CD4-positive, alpha-beta T cell treated with Interleukin-21 for 1 hour (primary cell): ENCODE data around the gene RBM33.
A peak's percentile ranks its signal among the peaks of the same experiment; 100 is the strongest.
"Not testable (repeated sequence)": the region's sequence is repeated elsewhere in the genome, so short reads cannot be mapped to it uniquely, and the experiment has no call there.

Experiments used
- DNase-seq: peaks from one replicate; pipeline ENCODE4 v3.0.0-alpha.2; 2020

Gene RBM33, protein sequence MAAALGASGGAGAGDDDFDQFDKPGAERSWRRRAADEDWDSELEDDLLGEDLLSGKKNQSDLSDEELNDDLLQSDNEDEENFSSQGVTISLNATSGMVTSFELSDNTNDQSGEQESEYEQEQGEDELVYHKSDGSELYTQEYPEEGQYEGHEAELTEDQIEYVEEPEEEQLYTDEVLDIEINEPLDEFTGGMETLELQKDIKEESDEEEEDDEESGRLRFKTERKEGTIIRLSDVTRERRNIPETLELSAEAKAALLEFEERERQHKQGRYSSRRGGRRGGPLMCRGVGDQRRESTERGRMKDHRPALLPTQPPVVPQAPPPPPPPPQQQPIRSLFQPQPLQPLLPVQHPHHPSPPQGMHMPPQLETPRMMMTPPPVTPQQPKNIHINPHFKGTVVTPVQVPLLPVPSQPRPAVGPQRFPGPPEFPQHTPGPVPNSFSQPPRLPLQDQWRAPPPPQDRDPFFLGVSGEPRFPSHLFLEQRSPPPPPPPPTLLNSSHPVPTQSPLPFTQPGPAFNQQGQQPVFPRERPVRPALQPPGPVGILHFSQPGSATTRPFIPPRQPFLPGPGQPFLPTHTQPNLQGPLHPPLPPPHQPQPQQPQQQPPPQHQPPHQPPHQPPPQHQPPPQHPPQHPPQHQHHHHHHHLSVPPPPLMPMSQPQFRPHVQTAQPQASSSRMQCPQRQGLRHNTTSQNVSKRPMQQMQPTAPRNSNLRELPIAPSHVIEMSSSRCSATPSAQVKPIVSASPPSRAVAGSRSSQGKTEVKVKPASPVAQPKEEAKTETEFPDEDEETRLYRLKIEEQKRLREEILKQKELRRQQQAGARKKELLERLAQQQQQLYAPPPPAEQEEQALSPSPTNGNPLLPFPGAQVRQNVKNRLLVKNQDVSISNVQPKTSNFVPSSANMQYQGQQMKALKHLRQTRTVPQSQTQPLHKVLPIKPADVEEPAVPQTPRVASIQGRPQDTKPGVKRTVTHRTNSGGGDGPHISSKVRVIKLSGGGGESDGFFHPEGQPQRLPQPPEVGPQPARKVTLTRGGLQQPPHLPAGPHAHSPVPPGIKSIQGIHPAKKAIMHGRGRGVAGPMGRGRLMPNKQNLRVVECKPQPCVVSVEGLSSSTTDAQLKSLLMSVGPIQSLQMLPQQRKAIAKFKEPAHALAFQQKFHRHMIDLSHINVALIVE

DNA sequence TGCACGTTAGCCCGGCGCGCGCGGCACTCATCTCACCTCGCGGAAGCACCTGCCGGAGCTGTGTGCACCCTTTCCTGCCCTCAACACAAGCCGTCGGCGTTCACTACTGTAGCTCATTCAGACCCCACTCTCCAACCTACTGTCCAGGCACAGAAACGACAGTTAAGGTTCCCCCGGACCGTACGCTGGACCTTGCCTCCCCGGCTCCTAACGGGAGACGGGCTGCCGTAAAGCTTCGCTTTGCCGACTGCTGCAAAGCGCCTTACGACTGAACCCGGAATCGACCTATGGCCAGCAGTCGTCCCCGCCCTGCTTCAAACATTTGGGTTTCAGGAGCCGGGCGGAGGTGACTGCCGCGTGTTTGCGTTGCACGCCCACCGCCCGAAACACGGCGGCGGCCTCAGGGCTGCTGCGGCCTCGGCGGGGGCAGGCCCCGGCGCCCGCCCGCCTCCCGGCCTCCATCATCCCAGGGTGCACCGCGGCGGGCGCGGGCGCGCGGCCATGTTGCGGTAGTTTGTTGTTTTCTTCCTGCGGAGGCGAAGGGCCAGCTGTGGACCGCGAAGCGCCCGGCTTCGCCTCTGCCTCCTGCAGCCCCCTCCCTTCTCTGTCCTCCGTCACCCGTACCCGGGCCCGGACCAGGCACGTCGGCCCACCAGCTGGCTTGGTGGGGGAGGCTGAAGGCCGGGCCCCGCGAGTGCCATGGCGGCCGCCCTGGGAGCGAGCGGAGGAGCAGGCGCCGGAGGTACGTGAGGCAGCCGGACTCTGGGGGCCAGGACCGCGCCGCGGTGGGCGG, at the start of gene RBM33:
TSS of gene RBM33 (plus strand) at position 484 of the 793 bp plus-strand sequence. CDS start at position 700, 216 bp downstream.
- DNase-seq = peak; percentile 79

GRCh38 chr7:155594961-155595366, 49.5 kb upstream of the RBM33 start:
- DNase-seq = peak; percentile 7

DNA sequence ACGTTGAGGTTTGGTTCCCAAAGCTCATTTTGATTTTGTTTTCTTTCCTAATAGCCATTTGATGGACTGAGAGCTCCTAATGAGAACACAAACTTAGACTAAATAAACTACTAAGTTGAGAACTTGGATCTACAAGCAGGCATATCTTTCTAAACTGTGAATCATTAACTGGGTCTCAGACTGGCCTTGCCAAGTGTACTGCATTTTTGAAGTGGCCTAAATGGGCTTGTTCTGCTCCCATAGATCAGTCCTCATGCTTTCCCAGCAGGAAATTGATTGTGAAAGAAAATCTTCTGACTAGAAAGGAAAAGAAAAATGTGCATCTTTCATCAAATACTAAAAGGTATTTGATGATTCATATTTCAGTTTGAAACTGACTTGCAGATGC, 46.7 kb upstream of the RBM33 start:
- DNase-seq = no peak

- peak; percentile 73 for DNase-seq
These were observed 45.7 kb upstream of the RBM33 start for GRCh38 chr7:155598810-155599210.

DNA sequence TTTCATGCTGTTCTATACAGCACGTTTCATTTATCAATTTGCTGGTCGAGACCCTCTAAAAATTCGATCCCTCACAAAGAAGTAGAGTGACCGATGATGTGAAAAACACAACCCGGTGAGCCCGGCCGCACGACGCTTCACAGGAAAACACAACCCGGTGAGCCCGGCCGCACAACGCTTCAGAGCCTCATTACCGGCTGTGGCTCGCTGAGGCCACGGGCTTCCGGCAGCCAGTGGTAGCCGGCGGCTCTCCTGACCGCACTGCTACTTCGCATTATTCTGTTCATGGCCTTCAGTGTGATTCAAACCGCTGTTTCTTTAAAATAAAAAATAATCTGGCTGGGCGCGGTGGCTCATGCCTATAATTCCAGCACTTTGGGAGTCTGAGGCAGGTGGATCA, 42.3 kb upstream of the RBM33 start:
- no peak for DNase-seq

- no peak for DNase-seq
These were observed 41.7 kb upstream of the RBM33 start for GRCh38 chr7:155602750-155603149.

- no peak for DNase-seq
These were observed 41.1 kb upstream of the RBM33 start for GRCh38 chr7:155603205-155603857.

GRCh38 chr7:155603858-155604503, 40.5 kb upstream of the RBM33 start:
- DNase-seq = no peak

GRCh38 chr7:155604504-155604997, 39.9 kb upstream of the RBM33 start:
- DNase-seq = no peak

DNA sequence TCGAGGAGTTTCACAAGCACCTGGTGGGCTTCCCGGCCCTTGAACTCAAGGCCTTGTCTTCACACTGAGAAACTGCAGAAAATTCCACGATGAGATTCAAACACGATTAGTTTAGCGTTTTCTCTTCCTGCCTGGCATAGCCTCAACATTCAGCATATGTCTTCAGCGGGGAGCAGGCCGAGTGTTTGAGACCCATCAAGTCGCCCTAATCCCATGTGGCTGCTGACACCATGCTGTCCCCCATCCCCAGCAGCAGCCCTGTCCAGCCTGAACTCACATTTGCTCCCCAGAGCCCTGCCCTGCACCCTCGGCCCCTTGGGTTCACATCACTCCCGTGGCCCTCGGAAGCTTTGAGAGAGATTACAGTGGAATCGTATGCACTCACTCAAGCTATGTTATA, 35.3 kb upstream of the RBM33 start:
- no peak for DNase-seq

GRCh38 chr7:155610633-155611193, 33.7 kb upstream of the RBM33 start:
- DNase-seq = no peak

GRCh38 chr7:155611808-155612447, 32.5 kb upstream of the RBM33 start:
- no peak for DNase-seq

- no peak for DNase-seq
These were observed 31.8 kb upstream of the RBM33 start for GRCh38 chr7:155612658-155613057.

DNA sequence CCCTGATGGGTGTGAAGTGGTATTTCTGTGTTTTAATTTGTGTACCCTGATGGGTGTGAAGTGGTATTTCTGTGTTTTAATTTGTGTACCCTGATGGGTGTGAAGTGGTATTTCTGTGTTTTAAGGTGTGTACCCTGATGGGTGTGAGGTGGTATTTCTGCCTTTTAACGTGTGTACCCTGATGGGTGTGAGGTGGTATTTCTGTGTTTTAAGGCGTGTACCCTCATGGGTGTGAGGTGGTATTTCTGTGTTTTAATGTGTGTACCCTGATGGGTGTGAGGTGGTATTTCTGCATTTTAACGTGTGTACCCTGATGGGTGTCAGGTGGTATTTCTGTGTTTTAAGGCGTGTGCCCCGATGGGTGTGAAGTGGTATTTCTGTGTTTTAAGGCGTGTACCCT, 29.4 kb upstream of the RBM33 start:
- not testable (repeated sequence) for DNase-seq

DNA sequence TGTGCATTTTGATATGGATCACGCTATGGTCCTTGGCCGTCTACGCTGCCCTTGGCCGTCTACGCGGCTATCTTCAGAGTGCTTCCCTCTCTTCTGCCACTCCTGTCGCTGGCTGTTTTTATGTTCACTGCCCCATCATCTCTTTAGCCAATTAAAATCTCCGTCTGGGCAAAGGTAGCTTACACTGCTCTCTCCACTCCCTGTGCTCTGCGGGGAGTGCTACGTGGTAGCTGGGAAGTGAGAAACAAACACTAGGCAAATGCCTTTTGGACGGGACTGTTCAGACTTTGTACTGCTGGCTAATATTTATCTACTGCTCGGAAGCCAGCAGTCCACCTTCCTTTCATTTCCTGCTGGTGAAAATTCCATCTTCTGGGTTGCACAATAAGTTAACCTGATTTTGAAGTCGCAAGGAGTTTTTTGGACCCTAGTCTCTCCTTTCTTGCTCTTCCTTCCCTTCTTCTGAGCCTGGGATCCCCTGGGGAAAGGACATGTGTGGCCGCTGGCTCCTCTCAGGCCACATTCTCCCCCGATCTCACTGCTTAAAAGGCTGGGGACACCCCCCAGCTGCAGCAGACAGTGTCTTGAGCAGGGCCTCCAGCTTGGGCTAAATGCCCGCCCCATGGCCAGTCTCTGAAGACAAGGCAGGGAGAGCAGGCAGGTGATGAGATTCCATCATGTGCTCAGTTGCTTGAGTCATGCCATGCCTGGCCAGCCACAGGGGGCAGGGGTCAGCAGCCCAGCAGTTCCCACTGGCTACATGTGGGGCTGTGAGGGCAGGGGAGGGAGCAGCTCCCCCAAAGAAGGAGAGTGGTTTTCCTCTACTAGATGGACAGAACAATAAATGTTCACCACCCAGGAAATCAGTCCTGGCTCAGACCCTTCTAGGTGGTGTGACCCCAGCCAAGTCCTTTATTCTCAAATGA, 25.5 kb upstream of the RBM33 start:
- no peak for DNase-seq

- no peak for DNase-seq
These were observed 24.7 kb upstream of the RBM33 start for GRCh38 chr7:155619634-155620271.

GRCh38 chr7:155620497-155620896, 24.0 kb upstream of the RBM33 start:
- no peak for DNase-seq

DNA sequence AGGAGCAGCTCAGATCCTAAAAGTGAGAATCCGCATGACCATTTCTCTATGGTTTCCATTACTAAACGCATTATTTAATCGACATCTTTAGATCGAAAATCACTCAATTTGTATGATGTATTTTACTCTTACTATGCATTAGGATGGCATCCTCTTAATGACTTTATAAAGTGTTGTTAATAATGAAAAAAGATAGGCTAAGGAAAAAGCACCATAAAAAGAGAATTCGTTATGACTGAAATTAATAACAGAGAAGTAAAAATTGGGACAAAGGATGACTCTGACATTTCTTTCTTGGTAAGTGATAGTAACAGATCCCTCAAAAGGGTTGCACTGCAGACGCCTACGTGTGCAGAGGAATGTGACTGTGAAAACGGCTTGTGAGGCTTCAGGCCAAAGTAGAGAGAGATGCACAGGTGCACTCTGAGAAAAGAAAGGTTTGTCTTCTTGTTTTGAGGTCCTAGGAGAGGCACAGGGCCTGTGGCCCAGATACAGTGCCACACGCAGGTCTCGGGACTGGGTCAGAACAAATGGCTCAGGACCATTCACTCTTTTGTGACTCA, 23.0 kb upstream of the RBM33 start:
- no peak for DNase-seq
